ENCODE data around the gene TLR6.

DNA sequence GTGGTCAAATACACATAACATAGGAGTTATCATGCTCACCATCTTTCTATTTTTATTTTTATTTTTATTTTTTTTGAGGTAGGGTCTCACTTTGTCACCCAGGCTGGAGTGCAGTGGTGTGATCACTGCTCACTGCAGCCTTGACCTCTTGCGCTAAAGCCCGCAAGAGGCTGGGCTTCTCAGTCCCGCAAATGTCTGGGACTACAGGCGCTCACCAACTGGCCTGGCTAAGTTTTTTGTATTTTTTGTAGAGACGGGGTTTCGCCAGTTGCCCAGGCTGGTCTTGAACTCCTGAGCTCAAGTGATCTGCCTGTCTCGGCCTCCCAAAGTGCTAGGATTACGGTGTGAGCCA, 73.5 kb downstream of the TLR6 start:
- TF ChIP-seq CTCF (IDR thresholded peaks at IDR 0.05; ENCODE audit: insufficient read depth, low read length), result no peak
- no peak for TF ChIP-seq POLR2AphosphoS5 (IDR thresholded peaks at IDR 0.05; ENCODE audit: low read depth)
- TF ChIP-seq SPI1 (IDR thresholded peaks at IDR 0.05; ENCODE audit: borderline replicate concordance, low read depth), result no peak
- TF ChIP-seq, protein P1, sequence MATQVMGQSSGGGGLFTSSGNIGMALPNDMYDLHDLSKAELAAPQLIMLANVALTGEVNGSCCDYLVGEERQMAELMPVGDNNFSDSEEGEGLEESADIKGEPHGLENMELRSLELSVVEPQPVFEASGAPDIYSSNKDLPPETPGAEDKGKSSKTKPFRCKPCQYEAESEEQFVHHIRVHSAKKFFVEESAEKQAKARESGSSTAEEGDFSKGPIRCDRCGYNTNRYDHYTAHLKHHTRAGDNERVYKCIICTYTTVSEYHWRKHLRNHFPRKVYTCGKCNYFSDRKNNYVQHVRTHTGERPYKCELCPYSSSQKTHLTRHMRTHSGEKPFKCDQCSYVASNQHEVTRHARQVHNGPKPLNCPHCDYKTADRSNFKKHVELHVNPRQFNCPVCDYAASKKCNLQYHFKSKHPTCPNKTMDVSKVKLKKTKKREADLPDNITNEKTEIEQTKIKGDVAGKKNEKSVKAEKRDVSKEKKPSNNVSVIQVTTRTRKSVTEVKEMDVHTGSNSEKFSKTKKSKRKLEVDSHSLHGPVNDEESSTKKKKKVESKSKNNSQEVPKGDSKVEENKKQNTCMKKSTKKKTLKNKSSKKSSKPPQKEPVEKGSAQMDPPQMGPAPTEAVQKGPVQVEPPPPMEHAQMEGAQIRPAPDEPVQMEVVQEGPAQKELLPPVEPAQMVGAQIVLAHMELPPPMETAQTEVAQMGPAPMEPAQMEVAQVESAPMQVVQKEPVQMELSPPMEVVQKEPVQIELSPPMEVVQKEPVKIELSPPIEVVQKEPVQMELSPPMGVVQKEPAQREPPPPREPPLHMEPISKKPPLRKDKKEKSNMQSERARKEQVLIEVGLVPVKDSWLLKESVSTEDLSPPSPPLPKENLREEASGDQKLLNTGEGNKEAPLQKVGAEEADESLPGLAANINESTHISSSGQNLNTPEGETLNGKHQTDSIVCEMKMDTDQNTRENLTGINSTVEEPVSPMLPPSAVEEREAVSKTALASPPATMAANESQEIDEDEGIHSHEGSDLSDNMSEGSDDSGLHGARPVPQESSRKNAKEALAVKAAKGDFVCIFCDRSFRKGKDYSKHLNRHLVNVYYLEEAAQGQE (IDR thresholded peaks at IDR 0.05; ENCODE audit: insufficient replicate concordance, low read depth), result no peak

Measured in HL-60 (cell line).